NCI-H526 (cell line): ENCODE measurements around the gene EIPR1.
A peak's percentile ranks its signal among the peaks of the same experiment; 100 is the strongest.

Source experiments
- DNase-seq, 2 experiments: peaks; one replicate each; lab custom pipeline; 2025; lab: John Stamatoyannopoulos, UW

Gene EIPR1

DNA sequence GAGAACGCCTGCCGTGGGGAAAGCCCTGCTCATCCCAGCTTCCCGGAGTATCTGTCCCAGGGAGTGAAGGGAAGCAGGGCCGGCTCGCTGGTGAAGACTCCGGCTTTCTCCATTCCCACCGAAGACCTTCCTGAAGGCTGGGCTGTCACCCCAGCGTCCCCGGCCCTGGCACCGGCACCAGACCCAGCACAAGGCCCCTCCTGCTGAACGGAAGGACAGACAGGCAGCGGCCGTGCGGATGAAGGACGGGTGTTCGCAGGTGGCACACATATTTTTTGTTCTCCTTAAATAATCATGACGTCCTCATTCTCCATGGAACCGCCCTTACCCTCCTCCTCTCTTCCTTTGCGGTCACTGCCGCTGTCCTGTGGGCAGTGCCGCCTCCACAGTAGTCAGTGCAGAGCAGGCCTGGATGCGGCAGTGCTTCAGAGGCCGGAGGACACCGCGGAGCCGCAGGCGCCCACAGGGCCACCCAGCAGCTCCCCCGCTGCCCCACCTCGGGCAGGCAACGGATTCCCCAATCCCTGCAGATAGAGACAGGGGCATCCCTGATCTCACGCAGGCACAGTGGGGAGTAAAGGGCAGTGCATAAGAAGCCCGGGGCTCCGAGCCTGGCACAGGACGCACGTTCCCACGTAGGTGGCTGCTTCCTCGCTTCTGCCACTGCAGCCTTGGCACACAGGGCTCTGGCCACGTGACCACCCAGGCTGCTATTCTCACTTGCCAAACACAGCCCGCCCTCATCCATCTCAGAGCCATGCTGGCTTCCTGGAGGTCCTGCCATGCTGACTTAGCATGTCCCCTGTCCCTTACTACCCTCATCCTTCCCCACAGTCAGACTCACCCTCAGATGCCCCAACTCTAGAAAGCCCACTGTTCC lies 229.7 kb downstream of the EIPR1 start:
- peak in 1 of 2 experiments; percentile 10 for DNase-seq

DNA sequence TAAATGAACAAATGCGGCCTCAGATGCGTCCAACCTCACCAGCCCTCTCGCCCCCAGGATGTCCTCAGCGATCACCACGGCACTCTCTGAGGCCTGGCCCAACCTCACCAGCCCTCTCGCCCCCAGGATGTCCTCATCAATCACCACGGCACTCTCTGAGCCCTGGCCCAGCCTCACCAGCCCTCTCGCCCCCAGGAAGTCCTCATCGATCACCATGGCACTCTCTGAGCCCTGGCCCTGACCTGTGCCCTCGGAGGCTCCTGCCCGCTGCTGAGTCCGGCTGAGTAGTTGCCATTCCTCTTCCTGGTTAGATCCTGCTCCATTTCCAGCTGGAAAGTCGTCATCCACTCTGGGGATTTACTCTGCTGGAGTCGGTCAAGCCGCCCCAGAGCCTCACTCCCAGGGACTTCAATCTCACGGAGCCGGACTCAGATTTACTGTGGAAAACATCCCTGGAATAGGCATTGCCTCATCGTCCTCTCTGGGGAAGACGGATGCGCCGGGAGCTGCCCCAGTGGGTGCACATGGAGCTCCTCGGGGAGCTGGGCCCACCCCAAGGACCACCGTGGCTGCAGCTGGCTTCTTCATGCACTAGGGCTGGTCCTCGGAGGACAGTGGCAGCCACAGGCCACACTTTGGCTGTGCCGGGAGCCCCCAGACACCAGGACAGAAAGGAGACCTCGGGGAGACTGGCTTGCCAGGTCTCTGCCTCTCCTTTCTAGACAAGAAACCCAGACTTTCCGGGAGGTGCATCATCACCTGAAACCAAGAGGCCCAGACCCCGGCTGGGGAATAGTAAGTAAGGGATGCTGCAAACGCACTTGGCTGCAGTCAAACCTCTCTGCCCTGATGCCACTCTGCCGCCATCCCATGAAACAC lies 230.6 kb downstream of the EIPR1 start:
- no peak for DNase-seq

DNA sequence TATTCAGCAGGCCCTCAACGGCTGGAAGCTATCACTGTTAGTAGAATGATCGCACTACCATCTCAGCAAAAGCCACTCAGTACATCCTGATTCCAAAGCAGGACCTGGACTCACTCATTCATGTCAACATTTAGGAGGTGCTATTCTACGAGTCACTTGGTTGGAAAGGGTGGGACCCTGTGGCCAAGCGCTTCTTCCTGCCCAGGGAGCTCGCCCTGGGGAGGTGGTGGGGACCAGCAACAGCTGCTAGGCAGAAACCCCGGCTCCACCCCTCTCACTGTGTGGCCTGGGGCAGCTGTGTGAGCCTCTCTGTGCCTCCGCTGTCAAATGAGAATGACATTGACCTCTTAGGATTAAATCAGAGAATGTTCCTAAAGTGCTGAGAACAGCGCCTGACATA lies 231.4 kb downstream of the EIPR1 start:
- DNase-seq = no peak

DNA sequence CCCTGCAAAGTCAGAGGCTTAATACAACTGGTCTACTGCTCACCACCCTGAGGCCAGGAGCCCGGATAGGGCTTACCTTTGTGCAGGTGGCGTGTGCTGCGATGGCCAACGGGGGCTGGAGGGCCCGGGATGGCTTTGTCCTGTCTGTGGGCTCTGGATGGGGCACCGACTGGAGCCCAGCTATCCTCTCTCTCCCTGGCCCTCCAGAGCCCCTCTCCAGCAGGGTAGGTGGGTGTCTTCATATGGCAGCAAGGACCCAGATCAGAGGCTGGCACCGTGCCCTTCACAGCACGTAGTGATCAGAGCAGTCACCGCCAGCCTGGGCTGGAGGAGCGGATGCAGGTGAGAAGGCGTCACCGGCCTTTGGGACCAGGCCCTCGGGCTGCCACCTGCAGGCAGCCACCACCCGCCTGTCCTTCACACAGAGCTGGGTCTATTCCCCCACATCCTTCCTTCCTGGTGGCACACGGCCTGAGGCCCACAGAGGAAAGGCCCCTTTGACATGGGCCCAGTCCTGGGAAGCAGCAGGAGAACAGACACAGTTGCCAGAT lies 232.1 kb downstream of the EIPR1 start:
- DNase-seq = no peak

DNA sequence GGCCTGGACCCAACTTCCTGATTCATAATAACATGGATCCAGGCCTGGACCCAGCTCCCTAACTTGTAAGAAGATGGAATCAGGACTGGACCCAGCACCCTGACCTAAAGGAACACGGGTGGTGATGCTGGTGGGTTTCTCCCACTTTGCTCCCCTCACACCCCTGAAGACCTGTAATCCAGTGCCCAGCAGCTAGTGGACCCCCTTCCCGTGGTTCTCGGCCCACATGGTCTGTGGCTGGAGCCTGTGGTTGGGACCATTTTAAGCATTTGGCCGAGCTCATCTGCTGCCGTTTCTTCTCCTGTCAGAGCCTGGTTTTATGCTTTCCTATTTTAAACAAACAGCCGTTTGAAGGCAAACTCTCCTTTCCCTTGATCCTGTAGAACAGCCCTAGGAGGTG lies 232.8 kb downstream of the EIPR1 start:
- no peak for DNase-seq

DNA sequence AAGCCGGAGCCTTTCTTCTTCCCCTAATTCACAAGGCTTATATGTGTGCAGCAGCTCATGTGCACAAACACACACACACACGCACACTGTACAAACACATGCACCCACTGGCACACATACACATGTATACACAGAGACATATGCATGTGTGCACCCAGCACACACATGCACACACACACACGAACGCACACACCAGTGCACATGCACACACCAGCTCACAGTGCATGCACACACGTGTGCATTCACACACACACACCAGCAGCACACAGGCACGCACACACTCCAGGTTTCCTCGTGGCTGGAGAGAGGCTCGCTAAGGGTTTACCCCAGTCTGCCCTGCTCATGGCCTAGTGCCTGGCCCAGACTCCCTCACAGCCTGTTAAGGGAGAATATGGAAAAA lies 234.0 kb downstream of the EIPR1 start:
- no peak for DNase-seq

DNA sequence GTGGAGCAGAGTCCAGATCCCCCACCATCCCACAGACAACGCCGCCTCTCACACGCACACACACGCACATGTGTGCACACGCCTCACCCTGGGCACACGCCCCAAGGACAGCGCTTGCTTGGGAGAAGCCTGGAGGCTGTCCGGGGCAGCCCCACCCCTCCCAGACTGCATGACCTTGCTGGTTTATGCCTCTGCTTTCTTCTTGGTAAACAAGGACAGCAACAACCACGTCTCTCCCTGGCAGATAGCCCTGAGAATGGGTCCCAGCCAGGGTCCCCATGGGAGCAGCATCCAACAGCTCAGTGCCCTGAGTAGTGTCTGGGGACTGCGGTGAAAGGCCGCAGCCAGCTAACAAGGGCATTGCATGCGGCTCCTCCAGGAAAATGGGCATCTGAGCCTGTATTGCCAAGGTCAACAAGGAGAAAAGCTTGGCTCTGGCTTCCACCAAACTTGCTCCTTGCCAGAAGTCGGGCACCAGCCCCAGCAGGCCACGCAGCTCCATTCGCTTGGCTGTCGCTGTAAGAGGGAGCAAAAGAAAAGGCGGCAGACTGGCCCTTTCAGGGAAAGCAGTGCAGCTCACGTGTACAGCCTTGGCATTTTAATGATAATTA lies 234.6 kb downstream of the EIPR1 start:
- DNase-seq = no peak

DNA sequence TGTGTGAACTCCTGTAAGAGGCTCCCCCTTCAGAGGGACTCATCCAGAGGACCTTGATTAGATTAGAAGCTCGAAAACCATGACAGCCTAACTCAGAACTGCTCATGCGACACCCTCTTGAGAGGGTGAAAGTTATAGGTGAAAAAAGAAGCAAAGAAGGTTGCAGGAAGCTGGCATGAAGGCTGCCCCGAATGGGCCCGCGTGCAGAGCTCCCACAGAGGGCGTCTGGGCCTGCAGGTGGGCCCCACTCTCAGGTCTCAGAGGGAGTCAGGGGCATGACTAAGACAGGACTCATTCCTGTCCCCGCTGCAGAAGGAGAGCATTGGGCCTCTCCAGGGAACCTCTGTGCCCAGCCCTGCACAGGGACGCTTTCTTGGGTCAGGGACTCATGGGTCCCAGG lies 235.4 kb downstream of the EIPR1 start:
- DNase-seq = no peak

DNA sequence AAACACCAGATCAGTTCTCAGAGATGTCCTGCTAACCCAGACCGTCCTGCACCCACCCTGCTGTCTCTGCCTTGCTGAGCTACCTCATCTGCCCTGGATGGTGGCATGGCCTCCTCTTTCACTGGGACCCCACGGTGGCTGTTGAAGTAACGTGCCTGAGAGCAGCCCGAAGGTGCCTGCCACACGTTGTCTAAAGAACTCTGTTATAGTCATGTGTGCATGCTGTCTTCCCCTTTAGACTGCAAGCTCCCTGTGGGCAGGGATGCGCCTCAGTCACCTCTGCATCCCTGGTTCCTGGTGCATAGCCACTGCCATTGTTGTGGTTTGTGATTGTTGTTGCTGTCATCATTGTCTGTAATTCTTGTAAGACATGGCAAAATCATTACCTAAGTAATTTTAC lies 235.9 kb downstream of the EIPR1 start:
- DNase-seq = no peak

DNA sequence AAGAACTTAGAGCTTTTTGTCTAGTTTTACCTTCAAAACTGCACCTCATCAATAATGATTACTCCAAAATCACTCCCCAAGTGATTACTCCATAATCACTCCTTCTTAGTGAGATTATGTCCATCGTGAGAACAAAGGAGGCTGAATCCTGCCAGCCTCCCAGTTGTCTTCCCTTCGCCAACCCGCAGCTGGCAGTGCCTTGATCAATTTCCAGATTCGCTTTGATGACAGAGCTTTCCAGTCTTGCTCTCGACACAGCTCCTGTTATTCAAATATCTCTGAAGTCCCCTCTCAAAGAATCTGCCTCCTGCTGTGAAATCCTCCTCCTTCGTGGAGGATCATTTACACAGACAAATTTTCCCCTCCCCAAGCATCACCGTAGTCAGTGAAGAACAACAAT lies 237.7 kb downstream of the EIPR1 start:
- DNase-seq = no peak
